ENCODE results near the gene UBE3B.

DNA sequence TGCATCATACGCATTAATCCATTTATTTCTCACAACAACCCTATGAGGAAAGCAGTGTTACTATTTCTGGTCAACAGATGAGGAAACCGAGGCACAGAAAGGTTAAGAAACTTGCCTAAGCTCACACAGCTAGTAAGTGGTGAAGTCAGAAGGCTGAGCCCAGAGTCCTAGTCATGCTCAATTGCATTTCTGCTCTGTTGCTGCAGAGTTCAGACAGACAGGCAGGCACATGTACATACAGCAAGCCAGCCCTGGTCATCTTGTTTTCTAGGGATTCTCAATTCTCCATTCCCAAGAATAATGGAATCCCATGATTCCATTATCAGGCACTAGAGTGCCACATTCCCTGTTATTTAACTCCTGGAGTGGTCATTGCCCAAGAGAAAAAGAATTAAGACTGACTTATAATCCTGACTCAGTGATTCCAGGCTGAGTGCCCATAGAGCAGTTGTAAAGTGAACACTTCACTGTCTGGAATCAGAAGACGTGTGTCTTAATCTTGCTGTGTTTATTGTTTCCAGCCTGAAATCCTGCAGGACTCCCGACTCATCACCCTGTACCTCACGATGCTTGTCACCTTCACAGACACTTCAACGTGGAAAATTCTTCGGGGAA, 10.7 kb downstream of the UBE3B start:
- TF ChIP-seq POLR2A (IDR thresholded peaks at IDR 0.05) (no peak), EP300 (IDR thresholded peaks at IDR 0.05; ENCODE audit: low read depth) (no peak), POLR2AphosphoS5 (IDR thresholded peaks at IDR 0.05) (no peak)
